ENCODE results near the gene LDB2.

- TF ChIP-seq CTCF (IDR thresholded peaks at IDR 0.05): no peak
- TF ChIP-seq POLR2A (IDR thresholded peaks at IDR 0.05): no peak
Measured at GRCh38 chr4:16745887-16746286, 152.6 kb downstream of the LDB2 start.

All from heart left ventricle (tissue), 13 donors.